Loucy (cell line): ENCODE measurements around the gene BUD23.

Source experiments
- EZH2phosphoT487 ChIP-seq: fragments of 200-600 bp; IDR thresholded peaks from 2 replicates; pipeline ENCODE4 v1.6.1; 2018; ENCODE audit warnings: antibody characterized with exemption, mild to moderate bottlenecking, moderate library complexity, borderline replicate concordance
- TF ChIP-seq, protein P1 (sequence below): fragments of 200-600 bp; sonication (generic); conservative IDR thresholded peaks from 2 replicates; pipeline ENCODE4 v1.5.1; 2014; ENCODE audit warnings: mild to moderate bottlenecking, antibody characterized with exemption, low read length

DNA sequence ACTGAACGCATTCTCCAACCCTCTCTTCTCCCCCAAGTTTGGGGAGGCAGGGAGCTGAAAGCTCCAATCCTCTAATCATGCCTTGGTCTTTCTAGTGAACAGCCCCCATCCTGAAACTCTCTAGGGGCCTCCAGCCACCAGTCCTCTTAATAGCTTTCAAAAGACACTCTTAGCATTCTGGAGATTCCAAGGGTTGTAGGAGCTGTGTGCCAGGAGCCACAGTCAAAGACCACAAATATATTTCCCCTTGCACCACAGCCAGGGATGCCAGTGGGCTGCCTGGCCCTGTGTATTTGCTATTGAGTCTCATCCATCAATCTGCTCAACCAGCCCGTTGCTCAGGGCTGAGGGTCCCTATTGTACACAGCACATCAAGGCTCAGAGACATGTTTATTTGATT, 40.6 kb upstream of the BUD23 start:
- TF ChIP-seq, protein P1, sequence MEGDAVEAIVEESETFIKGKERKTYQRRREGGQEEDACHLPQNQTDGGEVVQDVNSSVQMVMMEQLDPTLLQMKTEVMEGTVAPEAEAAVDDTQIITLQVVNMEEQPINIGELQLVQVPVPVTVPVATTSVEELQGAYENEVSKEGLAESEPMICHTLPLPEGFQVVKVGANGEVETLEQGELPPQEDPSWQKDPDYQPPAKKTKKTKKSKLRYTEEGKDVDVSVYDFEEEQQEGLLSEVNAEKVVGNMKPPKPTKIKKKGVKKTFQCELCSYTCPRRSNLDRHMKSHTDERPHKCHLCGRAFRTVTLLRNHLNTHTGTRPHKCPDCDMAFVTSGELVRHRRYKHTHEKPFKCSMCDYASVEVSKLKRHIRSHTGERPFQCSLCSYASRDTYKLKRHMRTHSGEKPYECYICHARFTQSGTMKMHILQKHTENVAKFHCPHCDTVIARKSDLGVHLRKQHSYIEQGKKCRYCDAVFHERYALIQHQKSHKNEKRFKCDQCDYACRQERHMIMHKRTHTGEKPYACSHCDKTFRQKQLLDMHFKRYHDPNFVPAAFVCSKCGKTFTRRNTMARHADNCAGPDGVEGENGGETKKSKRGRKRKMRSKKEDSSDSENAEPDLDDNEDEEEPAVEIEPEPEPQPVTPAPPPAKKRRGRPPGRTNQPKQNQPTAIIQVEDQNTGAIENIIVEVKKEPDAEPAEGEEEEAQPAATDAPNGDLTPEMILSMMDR: no peak
- no peak for TF ChIP-seq EZH2phosphoT487
